ENCODE results near the gene BEX2.
"Not testable (repeated sequence)": the region's sequence is repeated elsewhere in the genome, so short reads cannot be mapped to it uniquely, and the experiment has no call there.

The BEX2 gene

DNA sequence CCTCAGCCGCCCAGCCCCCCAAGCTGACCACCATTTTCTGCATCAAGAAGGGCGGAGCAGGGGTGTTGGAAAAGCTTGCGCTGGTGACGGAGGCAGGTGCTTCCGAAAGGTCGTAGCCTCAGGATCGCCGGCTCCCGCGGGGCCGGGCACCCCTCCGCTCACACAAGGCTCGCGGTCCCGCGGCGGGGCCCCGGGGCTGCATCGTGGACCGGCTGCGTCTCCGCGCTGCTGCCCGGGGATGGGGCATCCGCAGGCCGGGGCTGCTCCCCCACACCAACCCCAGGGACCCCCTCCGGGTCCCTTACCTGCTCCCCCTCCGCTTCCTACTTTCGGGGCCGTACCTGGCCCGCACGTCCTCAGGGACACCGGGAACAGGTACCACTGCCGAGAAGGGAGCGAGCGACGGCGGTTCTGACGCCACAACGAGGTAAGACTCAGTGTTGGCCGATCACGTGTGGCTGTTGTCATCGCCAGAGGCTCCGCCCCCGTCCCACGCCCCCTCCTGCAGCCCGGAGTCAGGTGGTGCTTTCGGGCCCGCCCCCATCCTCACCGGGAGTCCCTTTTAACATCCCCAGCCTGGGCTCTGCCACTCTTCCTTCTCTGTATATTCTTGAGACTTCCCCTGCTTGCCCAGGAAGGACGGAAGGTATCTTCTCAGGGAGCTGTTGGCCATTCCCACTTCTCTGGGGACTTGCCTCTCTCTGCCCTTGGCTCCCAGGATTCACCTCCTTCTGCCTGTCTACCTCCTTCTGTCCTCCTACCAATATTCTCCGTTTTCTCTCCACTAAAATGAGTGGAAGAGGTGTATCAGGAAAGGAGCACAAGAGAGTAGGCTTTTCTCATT is at the start of gene BEX2:
BEX2 (minus strand) TSS at position 436 of the 844 bp plus-strand sequence. CDS start 1,014 bp downstream, outside the sequence.
- peak; percentile 96 for DNase-seq

DNA sequence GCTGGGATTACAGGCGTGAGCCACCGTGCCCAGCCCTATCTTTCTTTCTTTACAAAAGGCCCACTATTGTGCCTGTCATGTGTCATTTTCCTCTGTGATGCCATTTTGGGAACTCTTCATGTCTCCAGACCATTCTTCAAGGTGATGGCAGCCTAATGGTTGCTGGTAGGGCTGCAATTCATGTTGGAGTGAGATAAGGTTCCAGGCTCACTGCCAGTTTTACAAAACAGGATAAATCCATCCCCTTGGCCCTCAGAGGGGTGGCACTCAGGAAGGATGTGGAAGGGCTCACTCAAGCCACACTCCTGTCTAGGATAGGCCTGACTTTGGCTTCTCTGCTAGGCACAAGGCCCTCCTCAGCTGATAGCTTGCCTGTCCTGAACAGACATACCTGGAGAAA is 49.3 kb upstream of the BEX2 start:
- no peak for DNase-seq

DNA sequence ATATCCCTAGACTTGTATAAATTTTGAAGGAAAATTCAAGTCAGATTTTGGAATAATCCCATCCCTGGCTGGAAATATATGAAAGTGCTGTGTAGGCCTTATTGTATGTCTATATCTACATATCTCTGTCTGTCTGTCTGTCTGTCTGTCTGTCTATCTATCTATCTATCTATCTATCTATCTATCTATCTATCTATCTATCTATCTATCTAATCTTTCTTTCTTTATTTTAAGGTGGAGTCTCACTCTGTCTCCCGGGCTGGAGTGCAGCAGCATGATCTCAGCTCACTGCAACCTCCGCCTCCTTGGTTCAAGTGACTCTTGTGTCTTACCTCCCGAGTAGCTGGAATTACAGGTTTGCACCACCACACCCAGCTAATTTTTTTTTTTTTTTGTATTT is 48.8 kb upstream of the BEX2 start:
- not testable (repeated sequence) for DNase-seq

DNA sequence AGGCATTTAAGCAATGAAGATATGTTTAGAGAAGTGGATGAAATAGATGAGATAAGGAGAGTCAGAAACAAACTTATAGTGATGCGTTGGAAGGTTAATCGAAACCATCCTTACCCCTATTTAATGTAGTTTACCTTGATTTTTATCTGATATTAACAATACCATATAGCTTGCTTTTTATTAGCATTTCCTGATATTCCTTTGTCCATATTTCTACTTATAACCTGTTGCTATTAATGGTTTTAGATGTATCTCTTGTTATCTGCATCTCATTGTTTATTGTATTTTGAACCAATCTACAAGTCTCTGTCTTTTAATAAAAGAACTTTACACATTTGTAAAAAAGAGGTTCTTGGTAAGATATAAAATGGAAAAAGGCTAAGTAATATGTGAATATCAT is 47.1 kb upstream of the BEX2 start:
- DNase-seq, result no peak

DNA sequence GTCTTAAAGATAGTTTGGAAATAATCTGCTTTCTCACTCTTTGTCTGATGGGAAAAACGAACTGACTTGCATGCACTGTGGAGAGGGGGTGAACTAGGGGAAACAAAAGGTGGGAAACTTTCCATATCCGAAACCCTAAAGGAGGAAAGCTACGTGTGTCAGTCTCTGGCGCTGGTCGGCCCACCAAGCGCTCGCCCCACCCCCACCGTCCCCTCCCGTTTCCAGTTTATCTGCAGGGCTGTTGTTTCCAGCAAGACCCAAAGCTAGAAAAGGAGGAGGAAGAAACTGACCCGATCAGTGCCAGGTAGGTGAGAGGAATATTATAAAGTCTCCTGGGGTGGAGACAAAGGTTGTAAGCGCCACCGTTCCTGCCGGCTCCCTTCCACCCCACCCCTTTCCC is 46.1 kb upstream of the BEX2 start:
- DNase-seq, result peak; percentile 59

DNA sequence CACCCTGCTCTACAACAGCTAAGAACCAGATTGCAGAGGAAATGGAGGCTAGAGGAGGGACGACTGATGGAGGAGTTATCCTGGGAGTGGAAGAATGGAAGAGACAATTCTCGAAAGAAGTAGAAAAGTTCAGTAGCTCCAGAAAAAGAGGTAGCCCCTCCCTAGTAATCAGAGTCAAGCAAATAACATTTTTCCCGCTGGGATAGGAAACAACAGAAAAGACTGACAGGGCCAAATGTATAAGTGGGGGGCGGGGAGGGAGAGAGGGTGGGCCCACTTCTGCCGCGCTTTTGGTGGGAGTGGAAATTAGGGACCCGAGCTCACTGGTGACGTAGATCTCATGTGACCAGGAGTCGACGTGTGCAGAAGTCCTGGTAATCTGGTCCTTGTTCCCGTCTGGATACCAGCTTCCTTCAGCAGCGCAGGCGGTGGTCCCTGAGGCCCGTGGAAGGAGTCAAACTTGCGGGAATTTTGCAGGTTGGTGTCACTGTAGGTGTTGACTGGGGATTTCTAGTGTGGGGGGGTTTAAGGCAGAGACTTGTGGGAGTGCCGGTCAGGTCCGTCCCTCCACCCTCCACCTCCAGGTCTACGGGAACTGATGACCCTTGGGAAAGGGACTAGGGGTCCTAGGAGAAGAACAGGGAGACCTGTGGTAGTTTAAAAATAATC is 45.5 kb upstream of the BEX2 start, which contains the start of gene TCEAL9:
TCEAL9 (plus strand) TSS at position 377 of the 669 bp plus-strand sequence. CDS start 1,179 bp downstream, outside the sequence.
- DNase-seq, result peak; percentile 87

DNA sequence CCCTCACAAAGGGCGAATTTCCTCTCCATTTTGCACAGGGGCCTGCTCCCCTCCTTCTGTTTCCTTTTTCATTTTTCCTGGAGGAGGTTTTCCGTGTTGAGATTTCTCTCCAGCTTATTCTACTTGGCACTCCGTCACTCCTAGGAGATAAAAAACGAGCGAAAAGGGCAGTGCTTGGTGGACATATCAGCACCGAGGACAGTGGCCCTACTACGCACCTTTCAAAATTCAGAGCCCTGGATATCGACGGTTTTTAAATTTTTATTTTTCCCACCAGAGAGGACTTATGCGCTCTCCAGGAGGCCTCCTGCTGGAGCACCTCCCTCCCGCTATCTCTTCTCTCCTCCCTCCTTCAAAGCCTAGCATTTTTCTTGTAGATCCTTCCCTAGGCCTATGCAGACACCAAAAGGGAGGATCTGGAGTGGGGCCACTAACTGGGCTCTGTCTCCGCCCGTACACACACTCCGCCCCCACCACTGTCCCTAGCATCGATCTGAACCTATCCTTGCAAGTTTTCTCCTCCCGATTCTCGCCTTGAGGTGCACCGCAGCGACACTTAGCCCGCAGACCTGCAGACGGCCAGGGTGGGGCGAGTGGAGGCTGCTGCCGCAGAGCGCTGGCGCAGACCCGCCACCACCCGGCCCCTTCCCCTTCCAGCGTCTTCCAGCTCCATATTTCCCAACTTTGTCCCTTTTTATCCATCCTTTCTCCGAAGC is 37.0 kb upstream of the BEX2 start:
- DNase-seq, result peak; percentile 60

DNA sequence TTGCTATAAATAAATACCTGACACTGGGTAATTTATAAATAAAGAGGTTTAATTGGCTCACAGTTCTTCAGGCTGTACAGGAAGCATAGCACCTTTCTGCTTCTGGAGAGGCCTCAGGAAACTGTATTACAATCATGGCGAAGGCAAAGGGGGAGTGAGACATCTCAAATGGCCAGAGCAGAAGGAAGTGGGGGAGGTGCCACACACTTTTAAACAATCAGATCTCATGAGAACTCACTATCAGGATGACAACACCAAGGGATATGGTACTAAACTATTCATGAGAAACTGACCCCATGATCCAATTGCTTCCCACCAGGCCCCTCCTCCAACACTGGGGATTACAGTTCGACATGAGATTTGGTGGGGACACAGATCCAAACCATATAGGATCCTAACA is 33.8 kb upstream of the BEX2 start:
- no peak for DNase-seq

DNA sequence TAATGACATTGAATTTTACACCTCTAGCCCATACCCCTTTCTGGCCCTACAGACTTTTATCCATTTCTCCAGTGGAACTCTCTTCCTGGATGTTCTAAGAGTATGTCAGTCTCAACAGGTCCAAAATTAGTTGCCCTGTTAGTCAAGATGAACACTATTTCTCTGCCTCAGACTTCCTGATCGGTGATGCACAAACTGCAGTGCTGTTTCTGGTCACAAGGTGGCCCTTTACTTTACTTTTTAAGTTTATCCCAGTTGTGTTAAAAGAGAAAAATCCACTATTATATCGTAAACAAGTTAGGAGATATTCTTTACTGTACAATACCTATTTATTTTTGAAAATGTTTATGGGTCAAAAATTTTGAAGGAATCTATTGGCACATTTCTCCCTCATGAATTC is 32.3 kb upstream of the BEX2 start:
- DNase-seq, result peak; percentile 64

DNA sequence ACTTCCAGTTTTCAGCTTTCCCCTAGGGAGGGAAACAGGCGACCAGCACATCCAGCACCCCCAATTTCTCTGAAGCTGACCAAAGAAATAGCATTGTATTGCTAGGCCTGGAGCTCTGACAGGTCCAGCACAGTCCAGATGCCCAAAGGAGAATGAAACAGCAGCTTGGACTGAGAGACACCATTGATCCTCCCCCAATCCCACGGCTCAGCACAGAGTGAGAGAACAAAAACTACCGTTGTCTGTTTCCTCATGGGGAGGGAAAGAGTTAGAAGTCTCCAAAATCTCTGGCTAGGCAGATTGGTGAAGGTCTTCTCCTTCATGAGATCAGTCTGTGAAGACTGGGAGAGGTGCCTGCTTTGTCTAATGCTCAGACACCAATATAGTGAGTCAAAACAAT is 27.9 kb upstream of the BEX2 start:
- no peak for DNase-seq

DNA sequence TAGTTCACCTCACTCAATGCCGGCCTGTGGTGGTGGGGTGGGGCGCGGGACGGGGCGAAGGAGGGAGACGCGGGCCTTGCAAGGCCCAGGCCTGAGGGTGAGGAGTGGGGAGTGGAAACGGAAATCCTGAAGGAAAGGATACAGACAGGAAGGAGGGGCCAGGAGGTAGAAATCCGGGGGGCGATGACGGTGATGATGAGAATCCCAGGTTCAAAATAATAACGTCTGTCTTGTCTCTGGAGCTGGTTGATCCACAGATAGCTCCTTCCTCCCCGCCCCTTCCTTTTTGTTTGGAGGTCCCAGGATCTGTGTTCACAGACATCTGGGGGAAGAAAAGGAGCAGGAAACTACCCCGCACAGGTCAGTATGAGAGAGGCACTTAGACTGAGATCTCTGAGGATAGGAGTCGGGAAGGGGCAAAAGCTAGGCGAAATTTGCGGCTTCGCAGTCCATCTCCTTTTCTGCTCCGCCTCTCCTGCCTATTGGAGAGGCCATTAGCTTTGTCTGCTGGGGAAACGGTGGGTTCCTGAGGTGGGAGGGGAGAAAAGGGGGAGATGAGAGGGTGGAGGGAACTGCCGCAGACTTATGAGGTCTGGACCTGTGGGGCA is 20.0 kb upstream of the BEX2 start:
- peak; percentile 81 for DNase-seq

DNA sequence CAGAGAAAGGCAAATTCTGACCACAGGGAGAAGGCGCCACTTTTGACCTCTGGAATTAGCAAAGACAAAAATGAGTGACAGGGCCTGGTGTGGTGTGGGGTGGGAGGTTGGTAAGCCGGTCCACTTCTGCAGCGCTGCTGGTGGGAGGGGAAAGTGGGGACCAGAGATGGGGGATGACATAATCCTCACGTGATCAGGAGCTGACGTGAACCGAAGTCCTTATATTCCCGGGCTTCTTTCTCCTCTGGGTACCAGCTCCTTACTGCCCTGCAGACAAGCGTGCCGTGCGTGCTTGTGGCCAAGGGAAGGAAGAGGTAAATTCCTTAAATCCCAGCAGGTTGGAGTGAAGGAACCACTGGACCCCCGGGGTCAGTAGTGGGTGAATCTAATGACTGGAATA is 19.2 kb upstream of the BEX2 start, which contains the start of gene TCEAL7:
TCEAL7 (plus strand) TSS at position 249 of the 400 bp plus-strand sequence. CDS start 1,165 bp downstream, outside the sequence.
- DNase-seq, result peak; percentile 88

DNA sequence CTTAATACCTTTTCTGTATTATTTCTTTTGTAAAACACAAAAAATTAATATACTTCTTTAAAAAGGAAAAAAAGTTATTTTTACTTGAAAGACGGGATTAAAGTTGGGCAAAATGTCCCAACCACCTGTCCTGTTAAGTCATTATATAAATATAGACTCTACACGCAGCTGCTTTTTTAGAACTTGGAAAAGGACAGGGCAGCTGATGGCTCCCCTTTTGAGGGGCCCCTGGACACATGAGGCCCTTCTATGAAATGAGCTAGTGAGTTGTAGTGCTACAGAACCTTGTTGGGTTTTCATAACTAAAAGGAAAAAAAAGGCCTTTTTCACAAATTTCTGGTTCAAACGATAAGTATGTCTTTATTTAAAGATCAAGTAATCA is 600 bp upstream of the BEX2 start:
- no peak for DNase-seq

DNA sequence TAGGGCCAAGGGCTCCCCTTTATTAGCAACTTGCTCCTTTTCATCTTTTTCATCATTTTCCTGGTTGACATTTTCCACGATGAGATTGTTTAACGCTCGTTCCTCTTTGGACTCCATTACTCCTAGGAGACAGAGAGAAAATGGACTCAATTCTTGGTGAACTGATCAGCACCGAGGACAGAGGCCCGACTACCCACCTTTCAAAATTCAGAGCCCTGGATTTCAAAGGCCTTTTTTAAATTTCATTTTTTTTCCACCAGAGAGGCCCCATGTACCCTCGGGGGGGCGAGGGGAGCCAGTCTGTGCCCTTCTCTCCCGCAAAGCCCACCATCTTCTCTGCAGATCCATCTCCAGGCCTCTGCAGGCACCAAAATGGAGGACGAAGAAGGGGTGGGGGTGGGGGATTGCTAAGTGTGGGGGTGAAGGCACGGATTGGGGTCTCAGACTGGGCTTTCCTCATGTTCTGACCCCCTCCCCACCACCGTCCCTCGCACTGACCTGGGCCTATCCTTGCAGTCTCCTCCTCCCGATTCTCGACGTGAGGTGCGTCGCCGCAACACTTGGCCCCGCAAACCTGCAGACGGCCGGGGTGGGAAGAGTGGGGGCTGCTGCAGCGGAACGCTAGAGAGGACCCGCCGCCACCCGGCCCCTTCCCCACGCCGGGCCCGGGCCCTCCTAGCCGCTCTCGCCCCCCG is 783 bp downstream of the BEX2 start:
- no peak for DNase-seq

DNA sequence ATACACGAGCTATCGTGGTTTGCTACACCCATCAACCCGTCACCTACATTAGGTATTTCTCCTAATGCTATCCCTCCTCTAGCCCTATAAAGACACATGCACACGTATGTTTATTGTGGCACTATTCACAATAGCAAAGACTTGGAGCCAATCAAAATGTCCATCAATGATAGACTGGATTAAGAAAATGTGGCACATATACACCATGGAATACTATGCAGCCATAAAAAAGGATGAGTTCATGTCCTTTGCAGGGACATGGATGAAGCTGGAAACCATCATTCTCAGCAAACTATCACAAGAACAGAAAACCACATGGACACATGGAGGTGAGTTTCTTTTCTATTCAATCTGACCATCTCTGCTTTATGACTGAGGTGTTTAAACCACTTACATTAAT is 5.1 kb downstream of the BEX2 start:
- DNase-seq, result not testable (repeated sequence)

DNA sequence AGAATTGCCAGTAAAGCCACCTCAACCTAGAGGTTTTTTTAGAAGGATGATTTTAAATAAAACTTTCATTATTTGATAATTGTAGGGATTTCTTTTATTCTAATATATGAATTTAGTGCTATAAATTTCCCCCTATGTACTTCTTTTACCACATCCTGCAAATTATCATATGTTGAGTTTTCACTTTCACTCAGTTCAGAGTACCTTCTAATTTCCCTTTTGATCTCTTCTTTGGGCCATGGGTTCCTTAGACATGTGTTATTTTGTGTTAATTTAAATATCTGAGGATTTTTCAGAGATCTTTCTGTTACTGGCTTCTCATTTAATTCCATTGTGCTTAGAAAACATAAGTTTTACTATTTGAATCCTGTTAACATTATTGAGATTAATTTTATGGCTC is 6.1 kb downstream of the BEX2 start:
- DNase-seq, result no peak

DNA sequence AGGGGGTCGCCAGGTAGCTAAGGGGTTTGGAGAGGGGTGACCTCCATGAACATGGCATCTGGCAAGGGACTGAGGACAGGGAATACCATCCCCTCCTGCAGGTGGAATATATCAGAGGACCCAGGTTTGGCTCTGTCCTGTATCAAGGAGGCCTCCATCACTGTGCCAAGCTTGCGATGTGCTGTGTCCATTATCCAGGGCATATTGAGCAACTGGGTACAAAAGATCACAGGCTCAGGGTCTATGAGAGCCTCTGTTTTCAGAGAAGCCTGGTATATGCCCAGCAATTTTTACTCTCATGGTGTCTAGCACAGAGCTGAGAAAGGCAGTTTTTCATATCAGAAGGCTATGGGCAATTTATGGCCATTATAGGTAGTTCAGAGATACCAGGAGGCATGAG is 17.7 kb downstream of the BEX2 start:
- DNase-seq, result no peak

DNA sequence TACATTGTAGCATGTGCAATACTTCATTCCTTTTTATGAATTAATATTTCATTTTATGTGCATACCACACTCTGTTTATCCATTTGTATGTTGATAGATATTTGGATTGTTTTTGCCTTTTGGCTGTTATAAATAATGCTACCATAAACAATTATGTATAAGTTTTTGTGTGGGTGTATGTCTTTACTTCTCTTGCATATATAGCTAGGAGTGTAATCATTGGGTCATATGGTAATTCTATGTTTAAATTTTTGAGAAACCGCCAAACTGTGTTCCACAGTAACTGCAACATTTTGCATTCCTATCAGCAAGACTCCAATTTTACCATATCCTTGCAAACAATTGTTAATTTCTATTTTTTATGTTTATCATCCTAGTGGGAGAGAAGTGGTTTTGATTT is 31.2 kb downstream of the BEX2 start:
- no peak for DNase-seq

DNA sequence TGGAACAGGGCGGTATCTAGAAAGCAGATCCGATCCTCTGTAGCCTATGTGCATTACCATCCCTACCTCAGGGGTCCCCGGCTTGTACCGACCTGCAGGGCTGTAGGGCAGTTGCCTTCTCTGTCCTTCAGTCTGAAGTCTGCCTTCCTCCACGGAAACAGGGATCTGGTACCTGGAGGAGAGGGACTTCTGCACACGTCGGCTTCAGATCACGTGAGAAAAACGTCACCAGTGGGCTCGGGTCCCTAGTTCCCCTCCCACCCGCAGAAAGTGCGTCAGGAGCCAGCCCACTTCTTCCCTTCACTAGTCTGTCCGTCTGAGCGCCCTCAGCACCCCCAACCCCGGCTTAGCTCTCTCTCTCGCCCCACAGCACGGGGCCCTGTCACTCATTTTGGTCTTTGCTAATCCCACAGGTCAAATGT is 34.2 kb downstream of the BEX2 start, which contains the start of gene TCEAL5:
TCEAL5 (minus strand) TSS at position 170 of the 422 bp plus-strand sequence. CDS start 2,187 bp downstream, outside the sequence.
- DNase-seq, result no peak

DNA sequence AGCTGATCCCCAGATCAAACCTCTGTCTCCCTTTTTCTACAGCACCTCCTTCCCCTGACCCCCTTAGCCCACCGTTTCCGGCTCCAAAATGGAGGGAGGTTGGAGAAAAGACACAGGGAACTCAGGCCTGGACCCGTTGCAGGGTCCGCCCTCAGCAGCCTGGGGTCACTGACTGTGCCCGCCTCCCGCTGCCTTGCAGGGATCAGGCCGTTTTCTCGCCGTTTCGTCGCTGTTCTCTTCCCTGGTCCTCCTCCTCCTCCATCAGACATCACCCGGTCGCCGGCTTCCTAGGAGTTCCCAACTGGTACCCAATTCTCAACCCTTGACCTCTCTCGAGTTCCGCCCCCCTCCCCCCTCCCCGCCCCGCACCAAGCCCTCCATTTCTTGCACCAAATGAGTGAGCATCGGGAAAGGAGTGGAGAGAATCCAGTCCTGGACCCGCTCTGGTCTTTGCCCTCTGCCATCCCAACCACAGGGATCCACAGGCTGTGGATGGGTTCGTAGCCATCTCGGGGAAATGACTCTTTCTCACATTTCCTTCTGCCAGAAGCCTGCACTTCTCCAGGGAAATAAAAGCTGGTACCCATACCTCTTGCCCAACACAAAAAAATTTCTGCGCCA is 34.7 kb downstream of the BEX2 start:
- no peak for DNase-seq

DNA sequence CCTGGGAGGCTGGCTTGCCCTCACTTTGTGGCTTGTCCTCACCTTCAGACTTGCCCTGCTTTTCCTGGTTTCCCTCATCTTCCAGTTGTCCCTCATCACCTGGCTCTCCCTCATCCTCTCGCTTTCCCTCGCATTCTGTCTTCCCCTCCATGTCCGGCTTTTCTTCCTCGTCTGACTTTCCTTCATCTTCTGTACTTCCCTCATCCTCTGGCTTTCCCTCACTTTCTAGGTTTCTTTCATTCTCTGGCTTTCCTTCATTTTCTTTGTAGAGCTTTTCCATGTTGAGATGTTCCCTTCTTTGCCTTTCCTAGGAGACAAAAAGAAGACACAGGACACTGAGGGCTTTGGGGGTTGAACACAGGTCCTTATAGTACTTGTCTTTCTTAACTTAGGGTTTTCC is 36.5 kb downstream of the BEX2 start:
- no peak for DNase-seq

Data from islet precursor cell (in vitro differentiated cells).